ENCODE measurements around the gene ASB2.
A peak's percentile ranks its signal among the peaks of the same experiment; 100 is the strongest.

ASB2 gene

DNA sequence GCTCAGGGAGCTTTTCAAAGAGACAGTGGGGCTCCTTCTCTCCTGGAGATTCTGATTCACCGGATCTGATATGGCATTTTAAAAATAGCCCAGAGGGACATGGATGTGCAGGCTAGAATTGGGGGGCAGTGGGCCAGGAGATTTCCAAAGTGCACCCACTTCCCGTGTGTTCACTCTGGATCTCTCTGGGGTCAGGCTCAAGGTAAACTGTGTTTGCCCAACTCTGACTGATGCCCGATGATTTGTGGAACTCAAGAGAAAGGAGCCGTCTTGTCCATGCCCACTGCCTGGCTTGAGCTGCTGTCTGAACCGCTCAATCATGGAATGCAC is 31.3 kb downstream of the ASB2 start:
- no peak for DNase-seq

DNA sequence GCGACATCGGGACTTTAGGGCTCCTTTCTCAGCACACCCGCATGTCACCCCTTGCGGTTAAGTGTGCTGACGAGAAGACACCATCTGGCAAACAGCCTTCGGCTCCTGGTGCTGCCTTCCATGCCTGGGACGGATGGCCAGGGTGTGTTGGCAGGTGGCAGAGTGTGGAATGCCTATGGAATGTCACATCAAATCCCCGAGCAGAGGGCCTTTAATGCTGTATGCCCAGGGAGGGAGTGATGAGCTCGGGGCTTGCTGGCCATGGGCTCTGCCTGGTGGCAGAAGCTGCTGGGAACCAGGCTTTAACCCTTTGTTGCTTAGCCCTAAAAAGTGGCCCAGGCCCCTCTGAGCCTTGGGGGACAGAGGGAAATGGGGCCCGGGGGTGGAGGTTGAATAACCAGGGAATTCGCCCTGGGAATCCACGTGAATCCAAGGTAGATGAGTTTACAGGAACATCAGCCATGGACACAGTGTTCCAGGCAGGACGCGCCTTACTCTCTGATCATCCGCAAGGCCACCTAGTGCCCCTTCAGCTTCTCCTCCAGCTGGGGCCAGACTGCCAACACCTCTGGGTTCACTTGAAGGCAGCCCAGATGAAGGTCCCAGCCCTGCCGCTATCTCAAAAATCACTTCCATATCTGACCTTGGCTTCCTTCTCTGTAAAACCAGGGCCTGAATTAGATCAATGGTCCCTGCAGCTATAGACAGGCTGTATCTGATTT is 31.9 kb downstream of the ASB2 start:
- DNase-seq, result no peak

DNA sequence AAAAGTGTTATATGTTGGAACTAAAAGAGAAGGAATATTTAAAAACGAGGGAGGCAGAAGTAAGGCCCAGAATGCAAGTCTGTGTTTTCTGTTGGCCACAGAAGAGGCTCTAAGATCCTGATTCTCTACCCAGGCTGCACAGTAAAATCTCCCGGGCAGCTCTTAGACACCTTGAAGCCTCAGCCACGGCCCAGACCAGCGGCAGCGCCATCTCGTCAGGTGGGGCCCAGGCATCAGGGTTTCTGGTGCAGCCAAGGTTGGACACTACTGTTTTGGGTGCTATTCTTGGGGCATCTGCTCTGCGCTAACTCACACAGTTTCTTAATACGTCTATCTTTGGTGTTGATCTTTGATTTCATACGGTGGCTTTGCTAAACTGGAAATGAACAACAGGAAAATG is 32.4 kb downstream of the ASB2 start:
- DNase-seq, result no peak

DNA sequence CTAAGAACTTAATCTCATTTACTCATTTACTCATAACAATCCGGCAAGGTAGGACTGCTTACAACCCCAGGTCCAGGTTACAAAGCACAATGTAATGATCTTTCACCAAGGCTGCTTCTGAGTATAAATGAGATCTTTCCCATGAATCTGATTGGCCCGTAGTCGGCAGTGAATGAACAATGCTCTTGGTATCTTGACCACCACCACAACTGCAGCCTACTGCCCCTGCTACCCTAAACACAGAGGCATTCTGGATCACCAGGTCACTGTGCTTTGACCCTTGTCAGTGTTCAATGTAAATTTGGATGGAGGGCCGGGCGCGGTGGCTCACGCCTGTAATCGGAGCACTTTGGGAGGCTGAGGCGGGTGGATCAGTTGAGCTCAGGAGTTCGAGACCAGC is 33.3 kb downstream of the ASB2 start:
- DNase-seq, result no peak

DNA sequence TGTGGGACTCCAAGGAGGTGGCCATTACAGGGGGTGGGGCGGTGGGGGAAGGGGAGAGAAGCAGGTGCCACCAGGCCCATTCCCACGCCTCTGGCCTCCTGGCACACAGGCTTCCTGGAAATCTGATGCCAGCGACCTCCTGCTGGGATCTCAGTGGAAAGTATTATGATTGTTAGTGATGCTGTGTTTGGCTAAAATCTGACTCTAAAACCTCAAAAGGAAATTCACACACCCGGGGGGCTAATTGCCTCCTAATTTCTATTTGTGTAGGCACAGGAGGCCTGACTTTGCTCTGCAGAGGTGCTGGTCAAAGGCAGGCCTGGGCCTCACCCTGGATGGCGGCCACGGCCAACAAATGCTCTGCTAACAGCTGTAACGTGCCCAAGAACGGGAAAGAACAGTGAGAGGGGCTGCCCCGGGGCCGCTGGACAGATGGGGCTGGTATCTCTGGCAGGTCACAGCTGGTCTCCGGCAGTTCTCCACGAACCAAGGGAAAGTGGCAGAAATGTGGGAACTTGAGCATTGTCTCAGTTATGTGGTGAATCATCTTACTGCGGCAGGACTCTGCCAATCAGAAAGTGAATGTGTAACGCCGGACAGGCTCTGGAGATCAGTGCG is 35.0 kb downstream of the ASB2 start:
- DNase-seq, result peak; percentile 90

DNA sequence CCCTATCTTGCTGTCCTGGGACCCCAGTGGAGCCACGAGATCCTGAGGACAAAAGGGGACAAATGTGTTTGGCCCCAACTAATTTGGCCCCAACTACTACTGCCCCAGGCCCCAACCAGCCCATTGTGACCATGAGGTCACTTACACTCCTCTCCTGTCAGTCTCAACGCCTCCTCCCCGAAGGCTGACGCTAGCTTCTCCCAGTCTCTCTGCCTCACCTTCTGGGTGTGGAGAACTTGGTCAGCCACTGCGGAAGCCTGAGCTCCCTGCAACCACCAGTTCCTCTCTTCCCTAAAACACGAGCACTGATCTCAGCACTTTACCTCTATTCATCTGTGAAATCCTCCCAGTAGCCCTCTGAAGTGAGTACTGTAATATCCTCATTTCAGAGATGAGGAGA is 35.9 kb downstream of the ASB2 start:
- no peak for DNase-seq

DNA sequence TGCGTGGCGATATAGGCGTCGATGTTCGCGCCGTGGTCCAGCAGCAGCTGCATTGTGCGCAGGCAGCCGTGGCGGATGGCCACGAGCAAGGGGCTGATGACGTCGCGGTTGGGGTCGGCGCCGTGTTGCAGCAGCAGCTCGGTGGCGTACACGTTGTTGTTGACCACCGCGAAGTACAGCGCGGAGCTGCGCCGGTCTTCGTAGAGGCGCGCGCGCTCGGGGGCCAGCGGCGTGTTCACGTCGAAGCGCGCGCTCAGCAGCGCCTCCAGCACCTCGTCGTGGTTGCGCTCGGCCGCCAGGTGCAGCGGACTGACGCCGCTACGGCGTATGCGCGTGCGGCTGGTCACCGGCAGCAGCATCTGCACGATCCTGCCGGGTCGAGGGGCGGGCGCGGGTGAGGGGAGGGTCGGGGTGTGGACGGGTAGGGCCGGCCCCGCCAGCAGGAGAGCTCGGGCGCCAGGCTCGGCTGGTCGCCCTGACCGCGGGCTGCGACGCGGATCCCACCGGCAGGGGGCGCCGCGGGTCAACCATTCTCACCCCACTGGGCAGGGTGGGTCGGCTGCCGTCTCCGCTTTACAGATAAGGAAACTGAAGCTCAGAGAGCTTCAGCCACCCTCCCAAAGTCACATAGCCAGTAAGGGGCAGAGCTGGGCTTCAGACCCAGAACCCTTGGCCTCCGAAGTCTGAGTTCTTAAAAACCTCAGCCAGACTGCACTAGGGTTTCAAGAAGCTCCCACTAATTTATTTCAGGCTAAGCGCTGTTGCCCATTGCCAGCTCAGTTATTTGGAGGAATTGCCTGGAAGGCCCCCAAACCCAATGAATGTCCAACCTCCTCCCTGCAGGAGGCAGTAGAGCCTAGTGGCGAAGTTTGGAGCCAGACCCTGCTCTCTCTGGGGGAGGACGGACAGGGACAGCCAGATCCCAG is 36.8 kb downstream of the ASB2 start:
- no peak for DNase-seq

DNA sequence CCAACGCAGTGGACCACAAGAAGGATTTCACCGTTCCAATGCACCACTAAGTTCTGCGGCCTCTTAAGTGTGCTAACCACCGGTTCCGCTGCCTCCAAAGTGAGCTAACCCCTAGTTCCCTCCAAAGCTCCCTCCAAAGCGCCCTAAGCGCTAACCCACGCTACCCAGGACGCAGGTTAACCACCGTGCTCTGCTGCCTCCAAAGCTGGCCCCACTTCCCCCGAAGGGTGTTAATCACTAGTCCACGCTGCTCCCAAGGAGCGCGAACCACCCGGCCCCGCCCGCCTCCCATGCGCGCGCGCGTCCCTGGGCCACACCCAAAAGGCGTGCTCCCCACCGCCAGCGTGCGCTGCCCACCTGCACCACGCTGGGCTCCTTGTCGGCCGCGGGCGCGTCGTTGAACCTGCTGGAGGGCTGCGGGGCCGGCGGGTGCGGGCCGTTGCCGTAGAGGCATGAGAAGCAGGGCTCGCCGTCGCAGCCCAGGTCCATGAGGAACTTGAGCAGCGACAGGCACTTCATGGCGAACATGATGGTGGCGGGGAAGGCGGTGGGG is 37.5 kb downstream of the ASB2 start:
- DNase-seq, result no peak

DNA sequence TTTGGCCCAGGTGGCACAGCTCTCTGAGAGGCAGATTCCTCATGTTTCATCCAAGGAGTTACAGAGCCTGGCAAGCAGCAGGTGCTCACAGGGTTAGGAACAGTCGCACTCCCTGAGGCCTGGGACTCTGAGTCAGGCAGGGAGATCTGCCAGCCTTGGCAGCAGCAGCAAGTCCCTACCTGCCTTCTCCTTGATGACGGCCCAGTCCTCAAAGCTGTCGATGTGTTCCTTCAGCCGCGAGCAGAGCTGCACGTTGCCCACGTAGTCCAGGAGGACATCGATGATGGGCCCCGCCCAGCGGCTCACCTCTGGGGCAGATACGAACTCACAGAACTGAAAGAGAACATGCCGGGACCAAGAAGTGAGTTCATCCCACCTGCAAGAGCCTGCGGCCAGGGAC is 38.9 kb downstream of the ASB2 start:
- peak; percentile 71 for DNase-seq

DNA sequence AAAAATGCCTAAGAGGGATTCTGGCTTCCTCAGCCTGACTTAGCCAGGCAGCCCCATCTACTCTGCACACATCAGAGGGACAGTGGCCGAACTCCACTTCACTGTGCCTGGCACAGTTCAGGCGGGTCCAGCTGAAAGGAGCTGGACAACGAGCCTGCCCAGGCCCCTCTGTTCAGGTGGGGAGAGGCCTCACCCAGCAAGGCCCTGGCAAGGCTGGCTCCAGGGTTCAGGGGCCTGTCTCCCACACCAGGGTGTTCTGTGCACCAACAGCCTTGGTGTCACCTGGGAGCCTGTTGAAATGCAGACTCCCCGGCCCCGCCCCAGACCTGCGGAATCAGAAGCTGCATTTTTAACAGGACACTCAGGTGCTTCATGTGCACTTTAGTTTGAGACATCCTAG is 39.4 kb downstream of the ASB2 start:
- no peak for DNase-seq

DNA sequence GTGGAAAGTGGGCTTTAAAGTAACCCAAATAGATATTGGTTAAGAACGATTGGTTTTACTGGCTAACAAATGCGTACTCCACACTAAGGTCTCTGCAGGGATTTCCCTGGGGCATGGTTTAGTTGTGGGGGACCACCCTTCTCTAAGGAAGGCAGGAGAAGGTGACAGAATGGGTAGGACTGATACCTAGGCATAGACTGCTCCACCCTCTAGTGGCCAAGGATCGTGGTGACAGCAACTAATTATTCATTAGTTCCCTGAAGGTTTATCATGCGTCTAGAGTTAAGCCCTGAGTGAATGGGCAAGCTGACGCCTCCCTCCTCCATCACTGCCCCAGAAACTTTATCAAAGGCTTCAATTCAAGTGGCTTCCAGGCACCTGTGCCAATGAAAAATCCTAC is 40.1 kb downstream of the ASB2 start:
- peak; percentile 16 for DNase-seq

DNA sequence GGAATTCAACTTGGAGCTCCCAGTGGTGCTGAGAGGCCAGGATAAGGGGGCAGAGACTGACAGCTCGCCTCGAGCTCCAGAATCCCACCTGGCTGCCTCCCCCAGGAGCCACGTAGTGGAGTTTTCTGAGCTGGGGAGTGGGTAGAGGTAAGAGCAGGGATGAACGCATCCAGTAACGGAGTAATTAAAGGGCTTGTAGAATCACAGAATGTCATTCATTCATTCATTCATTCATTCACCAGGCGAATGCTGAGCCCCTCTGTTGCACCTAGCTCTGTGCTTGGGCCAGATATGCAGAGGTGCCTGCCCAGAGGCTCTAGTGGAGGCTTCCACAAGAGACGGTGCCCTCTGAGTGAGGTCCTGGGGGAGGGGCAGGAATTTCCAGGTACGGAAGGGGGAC is 41.2 kb downstream of the ASB2 start:
- no peak for DNase-seq

DNA sequence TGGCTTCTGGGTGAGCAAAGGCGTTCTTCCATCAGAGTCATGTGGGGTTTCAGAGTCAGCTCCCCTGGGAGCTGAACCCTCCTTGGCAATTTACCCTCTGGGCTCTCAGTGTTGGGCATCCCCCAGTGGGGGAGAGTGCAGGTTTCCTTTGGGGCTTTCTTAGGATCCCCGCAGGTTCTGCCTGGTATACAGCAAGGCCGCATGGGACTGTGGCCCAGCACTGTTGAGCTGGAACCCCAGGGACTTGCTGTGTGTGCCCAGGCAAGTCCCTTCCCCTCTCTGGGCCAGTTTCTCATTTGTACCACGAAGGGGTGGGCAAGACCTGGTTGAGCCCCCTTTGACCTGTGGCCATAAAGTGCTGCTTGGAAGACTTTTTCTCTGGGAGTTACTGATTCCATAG is 43.7 kb downstream of the ASB2 start:
- no peak for DNase-seq

DNA sequence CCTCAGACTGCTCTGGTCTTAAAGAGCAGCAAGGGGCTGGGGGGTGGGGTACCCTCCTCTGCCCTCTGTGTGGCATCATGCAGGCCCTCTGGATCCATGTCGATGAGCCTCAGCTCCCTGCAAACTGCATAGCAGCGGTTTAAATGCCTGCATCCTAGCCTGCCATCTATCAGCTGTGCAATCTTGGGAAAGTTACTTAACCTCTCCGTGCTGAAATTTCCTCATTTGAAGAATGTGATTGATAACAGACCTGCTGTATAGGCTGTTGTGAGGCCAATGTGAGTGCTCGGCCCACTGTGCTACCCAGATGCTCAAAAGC is 45.4 kb downstream of the ASB2 start:
- no peak for DNase-seq

DNA sequence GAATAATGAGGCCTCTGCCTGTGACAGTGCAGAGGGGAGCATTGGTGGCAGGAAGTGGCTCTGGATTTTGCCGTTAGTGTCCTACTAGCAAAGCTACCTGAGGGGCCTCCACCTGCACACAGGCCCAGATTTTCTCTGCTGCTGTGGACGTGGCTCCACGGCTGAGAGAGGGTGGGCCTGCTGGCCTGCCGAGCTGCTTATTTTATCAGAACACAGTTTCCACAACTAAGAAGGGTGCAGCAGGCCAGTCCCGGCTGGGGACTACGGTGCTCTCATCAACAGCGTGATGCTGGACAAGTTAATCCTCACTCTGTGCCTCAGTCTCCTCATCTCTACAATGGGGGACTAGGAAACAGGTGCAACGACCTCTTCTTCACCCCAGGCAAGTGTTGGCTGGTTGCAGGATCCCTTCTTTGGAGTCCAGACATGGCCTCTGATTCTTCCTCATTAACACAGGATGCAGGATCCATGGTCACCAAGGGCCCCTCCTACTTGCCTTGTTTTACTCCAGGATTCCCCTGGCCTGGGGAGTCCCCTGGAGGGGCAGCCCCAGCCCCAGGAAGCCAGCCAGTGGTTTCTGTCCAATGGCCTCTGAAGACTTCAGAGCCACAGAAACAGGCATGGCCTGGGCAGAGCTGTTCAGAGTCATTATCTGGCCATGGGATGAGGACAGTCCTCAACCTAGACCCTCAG is 45.9 kb downstream of the ASB2 start:
- DNase-seq, result no peak

DNA sequence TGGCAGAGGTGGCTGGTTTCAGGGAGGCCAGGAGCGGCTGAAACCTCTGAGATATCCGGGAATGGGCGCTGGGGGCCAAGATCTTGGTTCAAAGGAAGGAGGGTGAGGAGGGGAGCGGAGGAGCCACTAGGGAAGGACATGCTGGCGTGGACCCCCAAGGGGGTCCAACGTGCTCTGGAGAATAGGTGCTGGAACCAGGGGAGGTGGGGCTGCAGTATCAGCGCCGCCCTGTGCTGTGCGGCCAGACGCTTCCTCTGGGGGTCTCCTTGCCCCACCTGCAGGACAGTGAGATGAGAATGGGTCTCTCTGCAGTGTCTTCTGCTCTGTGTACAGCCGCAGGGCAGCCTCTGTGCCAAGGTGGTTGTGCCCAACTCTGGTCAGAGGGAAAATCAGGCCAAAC is 46.7 kb downstream of the ASB2 start:
- no peak for DNase-seq

DNA sequence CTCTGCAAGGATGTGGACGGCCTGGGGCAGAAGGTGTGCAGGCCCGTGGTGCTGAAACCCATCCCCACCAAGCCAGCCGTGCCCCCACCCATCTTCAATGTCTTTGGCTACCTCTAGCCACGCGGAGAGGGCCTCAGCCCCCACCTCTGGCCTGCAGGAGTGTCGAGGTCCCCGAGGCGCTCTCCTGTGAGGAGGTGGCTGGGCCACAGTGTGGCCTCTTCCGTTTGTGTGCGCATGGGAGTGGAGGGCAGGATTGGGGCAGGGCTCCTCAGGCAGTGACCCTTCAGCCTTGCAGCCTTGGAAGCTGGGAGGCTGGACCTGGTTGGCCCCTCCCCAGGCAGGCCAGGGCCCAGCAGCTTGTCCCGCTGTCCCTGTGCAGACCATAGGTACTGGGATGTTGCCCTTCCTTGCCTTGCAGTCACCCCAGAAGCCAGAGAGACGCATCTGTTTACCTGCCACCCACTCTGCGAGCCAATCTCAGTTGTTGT is 47.3 kb downstream of the ASB2 start:
- no peak for DNase-seq

DNA sequence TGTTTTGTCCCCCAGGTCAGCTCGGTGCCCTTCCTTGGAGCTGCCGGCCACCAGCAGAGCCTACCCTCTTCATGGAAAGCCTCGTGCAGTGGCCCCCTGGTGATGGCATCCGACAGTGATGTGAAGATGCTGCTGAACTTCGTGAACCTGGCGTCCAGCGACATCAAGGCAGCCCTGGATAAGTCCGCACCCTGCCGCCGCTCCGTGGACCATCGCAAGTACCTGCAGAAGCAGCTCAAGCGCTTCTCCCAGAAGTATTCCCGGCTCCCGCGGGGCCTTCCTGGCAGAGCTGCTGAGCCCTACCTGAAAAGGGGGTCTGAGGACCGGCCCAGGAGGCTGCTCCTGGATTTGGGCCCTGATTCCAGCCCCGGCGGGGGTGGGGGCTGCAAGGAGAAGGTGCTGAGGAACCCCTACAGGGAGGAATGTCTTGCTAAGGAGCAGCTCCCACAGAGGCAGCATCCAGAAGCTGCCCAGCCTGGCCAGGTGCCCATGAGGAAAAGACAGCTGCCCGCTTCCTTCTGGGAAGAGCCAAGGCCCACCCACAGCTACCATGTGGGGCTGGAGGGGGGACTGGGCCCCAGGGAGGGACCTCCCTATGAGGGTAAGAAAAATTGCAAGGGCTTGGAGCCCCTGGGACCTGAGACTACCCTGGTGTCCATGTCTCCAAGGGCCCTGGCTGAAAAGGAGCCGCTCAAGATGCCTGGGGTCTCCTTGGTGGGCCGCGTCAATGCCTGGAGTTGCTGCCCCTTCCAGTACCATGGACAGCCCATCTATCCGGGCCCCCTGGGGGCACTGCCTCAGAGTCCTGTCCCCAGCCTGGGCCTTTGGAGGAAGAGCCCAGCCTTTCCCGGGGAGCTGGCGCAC is 48.0 kb downstream of the ASB2 start:
- DNase-seq, result no peak

DNA sequence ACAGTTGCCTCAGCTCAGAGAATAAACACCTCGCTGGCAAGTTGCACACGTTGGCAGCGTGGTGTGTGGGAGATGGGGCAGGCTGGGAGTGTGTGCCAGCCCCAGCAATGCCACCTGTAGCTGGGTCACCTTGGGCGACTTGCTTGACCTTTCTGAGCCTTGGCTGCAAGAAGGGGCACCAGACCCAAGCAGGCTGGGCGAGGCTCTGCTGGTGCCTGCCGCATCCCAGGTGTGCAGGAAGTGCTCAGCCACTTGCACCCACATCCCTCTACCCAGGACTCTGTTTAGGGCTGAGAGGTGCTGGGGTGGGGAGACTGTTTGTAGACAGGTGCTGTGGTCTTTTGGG is 48.6 kb downstream of the ASB2 start:
- no peak for DNase-seq

DNA sequence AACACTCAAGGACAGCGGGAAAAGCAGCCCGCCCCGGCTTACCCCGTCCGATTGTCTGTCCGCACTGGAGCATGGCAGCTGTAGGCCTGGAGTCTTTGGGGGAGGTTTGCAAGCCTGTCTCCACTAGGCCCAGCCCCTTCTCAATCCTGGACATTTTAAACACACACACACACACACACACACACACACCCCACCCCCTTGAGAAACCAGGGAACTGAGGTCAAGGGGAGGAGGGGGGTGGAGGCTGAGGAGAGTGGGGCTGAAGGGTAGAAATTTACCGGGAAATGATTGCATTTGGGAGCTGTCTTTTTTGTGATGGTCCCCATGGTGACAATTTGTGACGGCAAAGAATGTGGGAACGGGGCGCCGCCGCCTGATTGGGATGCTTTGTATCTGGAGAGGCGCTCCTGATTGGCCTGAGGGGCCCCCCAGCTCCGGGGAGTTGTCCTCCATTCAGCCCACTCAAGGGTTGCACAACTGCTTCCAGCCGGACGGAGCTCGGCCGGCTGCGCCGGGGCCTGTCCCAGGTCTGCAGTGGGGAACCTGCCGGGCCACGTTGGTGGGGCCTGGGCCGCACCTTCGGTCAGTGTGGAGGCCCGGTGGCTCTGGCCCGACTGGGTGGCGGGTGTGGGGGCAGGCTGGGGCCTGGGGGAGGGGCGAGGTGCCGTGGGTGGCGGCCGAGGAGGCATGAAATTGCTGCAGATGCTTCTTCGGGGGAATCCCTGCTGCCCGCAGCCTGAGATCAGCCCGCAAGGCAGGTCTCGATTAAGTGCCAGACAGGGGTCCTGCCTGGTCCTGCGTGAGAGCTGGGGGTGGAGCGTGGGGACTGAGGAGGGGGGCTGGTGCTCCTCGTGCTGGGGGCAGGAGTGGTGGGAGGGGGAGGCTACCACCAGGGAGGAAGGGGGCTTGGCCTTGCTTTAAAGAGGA is 49.2 kb downstream of the ASB2 start, which contains the start of gene FAM181A:
Gene FAM181A (plus strand): TSS at position 472 of the 927 bp plus-strand sequence. CDS start 942 bp downstream, outside the sequence.
- DNase-seq, result no peak
